ENCODE data around the gene QPCTL.

Gene QPCTL

GRCh38 chr19:45645068-45645630, 47.3 kb upstream of the QPCTL start:
- Histone ChIP-seq H3K4me3 (replicated peaks; ENCODE audit: insufficient read depth, low read length) (no peak overlapping the region), H3K27me3 (ENCODE audit: insufficient read depth, poor library complexity, severe bottlenecking) (peaks cover 24% of the 10 kb centered on the region), H3K27ac (replicated peaks) (no peak overlapping the region)
- DNase-seq (ENCODE audit: low read depth in 1 of 2, low spot score in 1 of 2) = no peak
- TF ChIP-seq REST (IDR thresholded peaks at IDR 0.05; ENCODE audit: insufficient replicate concordance, low read depth) (no peak), GABPA (IDR thresholded peaks at IDR 0.05; ENCODE audit: low read depth) (no peak), CTCF (IDR thresholded peaks at IDR 0.05; ENCODE audit: insufficient read depth, low read length) (no peak), SPI1 (IDR thresholded peaks at IDR 0.05; ENCODE audit: borderline replicate concordance, low read depth) (no peak), POLR2AphosphoS5 (IDR thresholded peaks at IDR 0.05; ENCODE audit: low read depth) (no peak)

DNA sequence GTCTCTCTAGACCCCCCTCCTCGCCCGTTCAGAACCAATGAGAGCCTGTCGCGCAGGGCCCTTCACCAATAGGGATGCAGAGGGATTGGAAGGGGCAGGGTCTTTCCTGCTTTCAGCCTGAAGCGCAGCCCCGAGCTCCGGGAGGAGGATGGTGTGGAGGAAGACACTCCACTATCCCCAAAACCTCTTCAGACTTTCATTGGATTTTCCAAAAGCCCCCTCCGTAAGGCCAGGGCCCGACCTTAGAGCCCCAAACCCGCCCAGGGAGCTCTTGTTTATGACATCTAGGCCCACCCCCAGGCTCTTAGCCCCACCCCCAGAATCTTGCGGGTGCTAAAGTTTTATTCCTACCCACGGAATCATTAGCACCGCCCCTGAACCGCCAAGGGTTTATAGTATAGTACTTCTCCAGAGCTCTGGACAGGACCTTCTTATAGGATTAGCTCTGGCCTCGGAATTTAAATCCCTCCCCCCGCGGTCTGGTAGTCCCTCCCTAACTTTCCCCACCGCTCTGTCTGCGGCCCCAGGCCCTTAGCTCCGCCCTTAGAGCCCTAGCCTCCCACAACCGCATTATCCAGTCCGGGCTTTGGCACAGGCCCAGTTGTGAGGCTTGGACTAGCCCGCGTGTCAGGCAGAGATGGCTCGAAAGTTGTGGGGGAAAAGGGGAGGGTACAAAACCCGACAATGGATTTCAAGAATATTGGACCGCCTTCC, 46.7 kb upstream of the QPCTL start:
- no peak overlapping the region for H3K27ac ChIP-seq (replicated peaks)
- TF ChIP-seq CTCF (IDR thresholded peaks at IDR 0.05; ENCODE audit: insufficient read depth, low read length) (no peak), GABPA (IDR thresholded peaks at IDR 0.05; ENCODE audit: low read depth) (no peak), REST (IDR thresholded peaks at IDR 0.05; ENCODE audit: insufficient replicate concordance, low read depth) (no peak), POLR2AphosphoS5 (IDR thresholded peaks at IDR 0.05; ENCODE audit: low read depth) (no peak)
- peaks cover 24% of the 10 kb centered on the region for H3K27me3 ChIP-seq (ENCODE audit: insufficient read depth, poor library complexity, severe bottlenecking)
- H3K4me3 ChIP-seq (replicated peaks; ENCODE audit: insufficient read depth, low read length) = peak overlapping the region; percentile 28
- DNase-seq (ENCODE audit: low read depth in 1 of 2, low spot score in 1 of 2) = peak in 1 of 2 experiments; percentile 60

DNA sequence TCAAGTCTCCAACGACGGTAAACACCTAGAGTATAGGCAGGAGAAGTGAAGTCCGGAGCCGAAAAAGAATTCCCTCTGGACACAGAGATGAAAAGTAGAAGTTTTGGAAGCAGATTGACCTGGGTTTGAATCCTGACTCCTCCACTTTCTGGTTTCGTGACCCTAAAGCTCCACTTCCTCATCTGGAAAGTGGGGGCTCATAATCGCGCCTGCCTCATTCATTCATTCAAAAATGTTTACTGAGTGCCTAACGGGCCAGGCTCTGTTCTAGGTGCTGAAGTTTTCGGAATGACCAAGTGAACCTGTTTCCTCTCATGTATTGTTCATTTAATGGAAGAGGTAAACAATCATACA, 46.1 kb upstream of the QPCTL start:
- Histone ChIP-seq H3K27me3 (ENCODE audit: insufficient read depth, poor library complexity, severe bottlenecking) (peaks cover 24% of the 10 kb centered on the region), H3K27ac (replicated peaks) (no peak overlapping the region), H3K4me3 (replicated peaks; ENCODE audit: insufficient read depth, low read length) (no peak overlapping the region)
- no peak for DNase-seq (ENCODE audit: low read depth in 1 of 2, low spot score in 1 of 2)
- peak; percentile 83 for TF ChIP-seq REST (IDR thresholded peaks at IDR 0.05; ENCODE audit: insufficient replicate concordance, low read depth)
- 0 out of 2 replicates have a peak, but pooled peaks have one; percentile 18 for TF ChIP-seq SPI1 (IDR thresholded peaks at IDR 0.05; ENCODE audit: borderline replicate concordance, low read depth)
- no peak for TF ChIP-seq CTCF (IDR thresholded peaks at IDR 0.05; ENCODE audit: insufficient read depth, low read length)
